GM13977 (cell line): ENCODE results near the gene TMEM87B.

Experiments used
- DNase-seq: peaks from one replicate; pipeline ENCODE4 v3.0.0; 2012; ENCODE audit warnings: low spot score
- in situ Hi-C: fragments of 300-500 bp; cut with MboI; formaldehyde crosslinking; loops from one replicate; pipeline ENCODE4 v1.12.0; 2022; ENCODE audit warnings: low sequenced_read_pairs, low pct_unique_long_range_greater_than_20kb, mixed read lengths, inconsistent platforms; ENCODE audit not compliant: unreplicated experiment
- TF ChIP-seq, protein P1 (sequence below): IDR thresholded peaks from 2 replicates; pipeline ENCODE4 v1.5.1; 2012; ENCODE audit warnings: mild to moderate bottlenecking, control low read depth; ENCODE audit not compliant: insufficient read depth; ENCODE audit errors: extremely low read depth, missing control alignments

The TMEM87B gene, protein sequence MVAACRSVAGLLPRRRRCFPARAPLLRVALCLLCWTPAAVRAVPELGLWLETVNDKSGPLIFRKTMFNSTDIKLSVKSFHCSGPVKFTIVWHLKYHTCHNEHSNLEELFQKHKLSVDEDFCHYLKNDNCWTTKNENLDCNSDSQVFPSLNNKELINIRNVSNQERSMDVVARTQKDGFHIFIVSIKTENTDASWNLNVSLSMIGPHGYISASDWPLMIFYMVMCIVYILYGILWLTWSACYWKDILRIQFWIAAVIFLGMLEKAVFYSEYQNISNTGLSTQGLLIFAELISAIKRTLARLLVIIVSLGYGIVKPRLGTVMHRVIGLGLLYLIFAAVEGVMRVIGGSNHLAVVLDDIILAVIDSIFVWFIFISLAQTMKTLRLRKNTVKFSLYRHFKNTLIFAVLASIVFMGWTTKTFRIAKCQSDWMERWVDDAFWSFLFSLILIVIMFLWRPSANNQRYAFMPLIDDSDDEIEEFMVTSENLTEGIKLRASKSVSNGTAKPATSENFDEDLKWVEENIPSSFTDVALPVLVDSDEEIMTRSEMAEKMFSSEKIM

DNA sequence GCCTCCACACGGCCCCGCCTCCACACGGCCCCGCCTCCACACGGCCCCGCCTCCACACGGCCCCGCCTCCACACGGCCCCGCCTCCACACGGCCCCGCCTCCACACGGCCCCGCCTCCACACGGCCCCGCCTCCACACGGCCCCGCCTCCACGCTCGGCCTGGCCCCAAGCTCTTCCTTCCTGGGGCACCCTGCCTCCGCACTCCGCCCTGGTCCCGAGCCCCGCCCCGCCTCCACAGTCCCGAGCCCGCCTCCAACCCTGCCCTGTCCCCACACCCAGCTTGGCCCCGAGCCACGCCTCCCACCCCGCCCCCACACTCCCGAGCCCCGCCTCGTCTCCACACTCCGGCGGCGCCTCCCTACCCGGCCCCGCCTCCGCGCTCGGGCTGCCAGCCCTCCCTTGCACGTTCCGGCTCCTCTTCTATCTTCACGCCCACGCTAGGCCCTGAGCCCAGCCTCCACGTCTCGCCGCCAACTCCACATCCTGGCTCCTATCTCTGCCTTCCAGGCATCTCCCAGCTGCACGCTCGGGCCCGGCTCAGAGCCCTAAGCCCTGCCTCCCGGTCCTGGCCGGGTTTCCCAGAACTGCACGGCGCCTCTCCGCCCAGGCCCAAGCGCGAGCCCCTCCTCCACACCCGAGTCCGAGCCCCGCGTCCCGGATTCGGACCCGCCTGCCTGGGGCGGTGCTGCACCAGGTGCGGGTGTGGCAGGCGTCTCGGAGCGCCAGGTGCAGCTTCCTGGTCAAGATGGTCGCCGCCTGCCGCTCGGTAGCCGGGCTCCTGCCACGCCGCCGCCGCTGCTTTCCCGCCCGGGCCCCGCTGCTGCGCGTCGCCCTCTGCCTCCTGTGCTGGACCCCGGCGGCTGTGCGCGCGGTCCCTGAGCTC lies at the start of gene TMEM87B:
TSS of gene TMEM87B (plus strand) at position 423 of the 883 bp plus-strand sequence. CDS start at position 746, 323 bp downstream.
- TF ChIP-seq, protein P1, sequence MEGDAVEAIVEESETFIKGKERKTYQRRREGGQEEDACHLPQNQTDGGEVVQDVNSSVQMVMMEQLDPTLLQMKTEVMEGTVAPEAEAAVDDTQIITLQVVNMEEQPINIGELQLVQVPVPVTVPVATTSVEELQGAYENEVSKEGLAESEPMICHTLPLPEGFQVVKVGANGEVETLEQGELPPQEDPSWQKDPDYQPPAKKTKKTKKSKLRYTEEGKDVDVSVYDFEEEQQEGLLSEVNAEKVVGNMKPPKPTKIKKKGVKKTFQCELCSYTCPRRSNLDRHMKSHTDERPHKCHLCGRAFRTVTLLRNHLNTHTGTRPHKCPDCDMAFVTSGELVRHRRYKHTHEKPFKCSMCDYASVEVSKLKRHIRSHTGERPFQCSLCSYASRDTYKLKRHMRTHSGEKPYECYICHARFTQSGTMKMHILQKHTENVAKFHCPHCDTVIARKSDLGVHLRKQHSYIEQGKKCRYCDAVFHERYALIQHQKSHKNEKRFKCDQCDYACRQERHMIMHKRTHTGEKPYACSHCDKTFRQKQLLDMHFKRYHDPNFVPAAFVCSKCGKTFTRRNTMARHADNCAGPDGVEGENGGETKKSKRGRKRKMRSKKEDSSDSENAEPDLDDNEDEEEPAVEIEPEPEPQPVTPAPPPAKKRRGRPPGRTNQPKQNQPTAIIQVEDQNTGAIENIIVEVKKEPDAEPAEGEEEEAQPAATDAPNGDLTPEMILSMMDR: no peak
- in situ Hi-C loops: no loop called here

DNA sequence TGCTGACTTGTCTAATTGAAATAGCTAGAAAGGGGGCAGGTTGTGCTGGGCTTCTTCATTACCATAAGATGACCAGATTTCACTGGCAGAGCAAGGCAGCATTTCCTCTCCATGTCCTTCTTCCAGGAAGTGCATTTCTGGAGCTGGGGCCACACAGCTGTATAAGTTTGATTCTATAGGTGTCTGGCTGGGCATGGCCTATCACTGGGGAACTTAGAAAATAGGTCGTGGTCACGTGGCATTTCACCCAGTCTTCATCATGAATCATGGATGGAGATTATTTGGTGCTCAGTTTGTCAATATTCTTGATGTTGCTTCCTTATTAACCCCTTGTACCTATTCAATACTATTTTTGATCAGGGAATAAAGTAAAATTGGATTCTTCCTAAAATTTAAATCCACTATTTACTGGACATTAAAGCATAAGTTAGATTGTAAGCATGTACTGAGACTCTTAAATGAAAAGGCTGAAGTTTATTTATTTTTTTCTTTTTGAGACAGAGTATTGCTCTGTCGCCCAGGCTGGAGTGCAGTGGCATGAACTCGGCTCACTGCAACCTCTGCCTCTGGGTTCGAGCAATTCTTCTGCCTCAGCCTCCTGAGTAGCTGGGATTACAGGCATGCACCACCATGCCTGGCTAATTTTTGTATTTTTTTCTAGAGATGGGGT lies 49.5 kb upstream of the TMEM87B start:
- in situ Hi-C loops: no loop called here
- DNase-seq: no peak
- TF ChIP-seq, protein P1: no peak

More for the DNA sequence above, at the start of gene TMEM87B:
- peak; percentile 97 for DNase-seq

DNA sequence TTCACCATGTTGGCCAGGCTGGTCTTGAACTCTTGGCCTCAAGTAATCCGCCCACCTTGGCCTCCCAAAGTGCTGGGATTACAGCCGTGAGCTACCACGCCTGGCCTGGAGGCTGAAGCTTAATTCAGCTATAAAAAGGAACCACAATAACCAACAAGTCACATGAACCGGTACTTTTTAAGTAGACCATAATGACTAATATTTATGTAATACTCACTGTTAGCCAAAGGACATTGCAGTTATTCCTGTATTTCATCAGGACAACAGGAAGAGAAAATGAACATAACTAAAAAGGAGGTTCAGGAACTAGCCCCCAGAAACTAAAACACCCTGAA lies 49.0 kb upstream of the TMEM87B start:
- TF ChIP-seq, protein P1: no peak
- in situ Hi-C loops: no loop called here
- no peak for DNase-seq

DNA sequence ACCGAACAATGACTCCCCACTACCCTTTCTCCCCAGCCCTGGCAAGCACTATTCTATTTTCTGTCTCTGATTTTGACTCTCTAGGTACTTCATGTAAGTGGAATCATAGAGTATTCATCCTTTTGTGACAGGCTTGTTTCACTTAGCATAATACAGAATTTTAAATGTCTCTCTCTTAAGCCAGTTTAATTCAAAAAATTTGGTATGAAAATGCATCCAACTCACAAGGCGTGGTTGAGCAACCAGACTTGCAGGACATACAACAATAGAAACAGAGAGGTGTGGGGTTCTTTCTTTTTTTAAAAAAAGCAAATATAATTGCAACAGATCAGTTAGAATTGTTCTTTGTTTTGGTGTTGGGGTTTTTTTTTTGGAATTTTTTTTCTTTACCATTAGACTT lies 47.6 kb upstream of the TMEM87B start:
- DNase-seq: no peak
- TF ChIP-seq, protein P1: no peak
- in situ Hi-C loops: no loop called here

DNA sequence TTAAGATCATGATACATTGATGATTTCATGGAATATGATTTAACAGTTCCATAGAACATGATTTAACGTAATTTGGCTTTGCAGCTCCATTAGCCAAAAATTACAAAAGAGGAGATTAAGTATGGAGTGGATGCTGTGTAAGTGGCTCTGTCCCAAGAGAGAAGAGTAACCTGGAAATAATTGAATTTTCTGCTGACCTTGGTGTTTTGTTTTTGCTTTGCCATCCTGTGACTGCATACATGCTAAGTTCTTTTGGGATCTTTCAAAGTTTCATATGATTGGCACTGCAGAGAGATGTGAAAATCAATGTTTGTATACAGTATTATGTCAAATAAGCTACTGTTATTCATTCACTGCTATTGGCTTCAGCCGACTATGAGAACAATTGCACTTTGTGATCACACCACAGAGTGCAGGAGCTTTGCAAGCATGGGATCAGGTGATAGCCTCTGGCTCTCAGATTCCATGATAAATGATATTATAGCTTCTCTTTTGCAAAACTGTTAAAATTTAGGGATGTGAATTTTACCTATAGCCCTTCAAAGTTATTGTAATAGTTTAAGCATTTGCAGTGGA lies 46.1 kb upstream of the TMEM87B start:
- TF ChIP-seq, protein P1: no peak
- in situ Hi-C loops: no loop called here
- DNase-seq: no peak

DNA sequence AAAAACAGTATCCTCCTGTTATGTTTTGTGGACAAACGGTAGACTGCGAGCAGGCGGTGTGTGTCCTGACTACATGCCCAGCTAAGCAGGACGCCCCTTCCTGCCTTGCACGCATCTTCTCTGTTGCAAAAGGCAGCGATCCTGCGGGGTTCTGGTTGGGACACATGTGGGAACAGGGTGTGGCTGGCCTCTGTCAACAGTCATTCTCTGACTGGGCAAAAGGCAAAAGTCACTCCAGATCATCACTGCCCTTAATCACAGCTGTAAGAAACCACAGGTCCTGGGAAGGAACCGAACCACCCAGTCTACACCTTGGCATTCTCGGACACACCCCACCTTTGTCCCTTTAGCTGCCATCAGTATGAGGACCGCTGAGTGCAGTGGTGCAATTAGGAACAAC lies 44.3 kb upstream of the TMEM87B start:
- TF ChIP-seq, protein P1: no peak
- DNase-seq: no peak
- in situ Hi-C loops: no loop called here
